ENCODE measurements around the gene ZFP62. TPM values are rescaled to one million over a fixed set of nuclear protein-coding genes. Genes with fewer than 3 reads are reported as not detected.

The ZFP62 gene
- total RNA-seq, 1 donor from 2014 or later = 62.0 TPM

- no peak overlapping the region for H3K4me3 Mint-ChIP-seq (ENCODE audit: low read depth)
- TF ChIP-seq CTCF (IDR thresholded peaks at IDR 0.05; ENCODE audit: unreplicated experiment) = no peak
- H3K9me3 Mint-ChIP-seq (ENCODE audit: low read depth) = no peaks in the 10 kb centered on the region
- peaks cover 3% of the 10 kb centered on the region for H3K36me3 Mint-ChIP-seq (ENCODE audit: insufficient read depth)
- DNase-seq (ENCODE audit: low spot score, unreplicated experiment) = no peak
- peaks cover 3% of the 10 kb centered on the region for H3K27me3 Mint-ChIP-seq
- H3K4me1 Mint-ChIP-seq (ENCODE audit: low read depth) = peaks cover 20% of the 10 kb centered on the region
- no peak overlapping the region for H3K27ac Mint-ChIP-seq
These were observed 37.0 kb downstream of the ZFP62 start for GRCh38 chr5:180823940-180824629.

DNA sequence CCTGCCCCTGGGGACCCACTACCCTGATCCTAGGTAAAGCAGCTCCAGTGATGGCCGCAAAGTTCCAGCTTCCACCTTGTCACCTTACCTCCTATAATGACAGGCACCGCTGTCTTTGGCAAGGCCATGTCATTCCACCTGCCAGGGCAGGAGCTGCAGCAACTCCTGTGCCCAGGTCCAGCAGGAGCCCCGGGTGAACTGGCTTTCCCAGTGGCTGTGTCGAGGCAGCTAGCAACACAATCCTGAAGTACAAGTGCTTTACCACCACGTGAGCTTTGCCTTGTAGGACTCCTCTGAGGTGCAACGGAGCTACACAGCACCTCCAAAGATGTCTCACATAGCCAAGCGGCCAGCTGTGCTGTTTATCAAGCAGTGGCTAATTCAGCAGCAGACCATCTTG lies 37.7 kb downstream of the ZFP62 start:
- Mint-ChIP-seq H3K4me3 (ENCODE audit: low read depth) (no peak overlapping the region), H3K27me3 (peaks cover 3% of the 10 kb centered on the region), H3K4me1 (ENCODE audit: low read depth) (peaks cover 21% of the 10 kb centered on the region), H3K36me3 (ENCODE audit: insufficient read depth) (peaks cover 1% of the 10 kb centered on the region), H3K9me3 (ENCODE audit: low read depth) (no peaks in the 10 kb centered on the region), H3K27ac (no peak overlapping the region)
- TF ChIP-seq CTCF (IDR thresholded peaks at IDR 0.05; ENCODE audit: unreplicated experiment) = no peak
- DNase-seq (ENCODE audit: low spot score, unreplicated experiment) = no peak

GRCh38 chr5:180821538-180821937 lies 39.5 kb downstream of the ZFP62 start:
- Mint-ChIP-seq H3K4me1 (ENCODE audit: low read depth) (peaks cover 35% of the 10 kb centered on the region), H3K27ac (no peak overlapping the region), H3K27me3 (peaks cover 3% of the 10 kb centered on the region), H3K4me3 (ENCODE audit: low read depth) (no peak overlapping the region), H3K9me3 (ENCODE audit: low read depth) (no peaks in the 10 kb centered on the region), H3K36me3 (ENCODE audit: insufficient read depth) (no peaks in the 10 kb centered on the region)
- no peak for DNase-seq (ENCODE audit: low spot score, unreplicated experiment)
- no peak for TF ChIP-seq CTCF (IDR thresholded peaks at IDR 0.05; ENCODE audit: unreplicated experiment)

GRCh38 chr5:180820788-180821321 lies 40.2 kb downstream of the ZFP62 start:
- no peak for DNase-seq (ENCODE audit: low spot score, unreplicated experiment)
- peaks cover 31% of the 10 kb centered on the region for H3K4me1 Mint-ChIP-seq (ENCODE audit: low read depth)
- no peak overlapping the region for H3K27ac Mint-ChIP-seq
- TF ChIP-seq CTCF (IDR thresholded peaks at IDR 0.05; ENCODE audit: unreplicated experiment) = no peak
- H3K4me3 Mint-ChIP-seq (ENCODE audit: low read depth) = no peak overlapping the region
- H3K36me3 Mint-ChIP-seq (ENCODE audit: insufficient read depth) = no peaks in the 10 kb centered on the region
- peaks cover 3% of the 10 kb centered on the region for H3K27me3 Mint-ChIP-seq
- H3K9me3 Mint-ChIP-seq (ENCODE audit: low read depth) = no peaks in the 10 kb centered on the region

DNA sequence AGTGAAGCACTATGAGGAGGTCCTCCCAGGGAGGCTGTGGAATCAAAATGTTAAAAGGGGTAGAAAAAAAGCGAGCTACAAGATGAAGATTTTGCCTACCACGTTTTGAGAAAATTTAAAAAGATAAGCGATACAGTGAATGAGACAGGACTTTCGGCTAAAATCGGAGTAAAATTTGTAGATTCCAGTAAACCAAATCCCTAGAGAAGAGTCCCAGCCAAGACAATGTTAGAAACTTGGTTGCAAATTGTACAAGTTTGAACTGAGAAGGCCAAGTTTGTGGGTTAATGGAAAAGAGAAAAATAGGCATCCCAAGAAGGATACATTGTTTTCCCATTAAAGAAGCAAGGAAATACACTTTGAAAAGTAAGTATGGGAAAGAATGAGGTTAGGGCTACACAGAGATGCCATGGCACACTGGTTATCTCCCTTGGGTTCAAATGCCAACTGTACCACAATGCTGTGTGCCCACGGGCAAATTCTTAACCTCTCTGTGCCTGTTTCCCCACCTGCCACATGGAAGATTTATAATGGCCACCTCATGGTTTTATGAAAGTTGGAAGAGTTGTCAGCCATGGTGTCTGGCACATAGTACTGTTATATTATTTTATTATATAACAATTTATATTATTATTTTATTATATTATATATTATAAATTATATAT lies 42.3 kb downstream of the ZFP62 start:
- TF ChIP-seq CTCF (IDR thresholded peaks at IDR 0.05; ENCODE audit: unreplicated experiment) = no peak
- H3K36me3 Mint-ChIP-seq (ENCODE audit: insufficient read depth) = no peaks in the 10 kb centered on the region
- no peaks in the 10 kb centered on the region for H3K27me3 Mint-ChIP-seq
- H3K4me3 Mint-ChIP-seq (ENCODE audit: low read depth) = no peak overlapping the region
- DNase-seq (ENCODE audit: low spot score, unreplicated experiment) = no peak
- H3K9me3 Mint-ChIP-seq (ENCODE audit: low read depth) = no peaks in the 10 kb centered on the region
- H3K4me1 Mint-ChIP-seq (ENCODE audit: low read depth) = peaks cover 21% of the 10 kb centered on the region
- peak overlapping the region; percentile 51 for H3K27ac Mint-ChIP-seq
